HEK293 (cell line): ENCODE data around the gene HNF1B.

Source experiments
- CTCF ChIA-PET: fragments of 350-600 bp; formaldehyde crosslinking; extraction: SDS; loops from one replicate; lab custom pipeline; 2021; ENCODE audit warnings: antibody characterized with exemption; lab: Yijun Ruan, JAX
- POLR2A ChIA-PET: fragments of 300-600 bp; formaldehyde crosslinking; extraction: SDS; loops from one replicate; lab custom pipeline; 2020; ENCODE audit warnings: antibody characterized with exemption, inconsistent platforms; lab: Yijun Ruan, JAX
- H3K27ac ChIP-seq: fragments of 200-500 bp; sonication (Bioruptor generic); 2 replicates; pipeline ENCODE4 v1.5.1; 2014; ENCODE audit warnings: low read depth, low read length, control low read depth, inconsistent platforms; ENCODE audit errors: extremely low read depth
- H3K36me3 ChIP-seq, 2 experiments: fragments of 200-500 bp in 1 of 2; sonication (Bioruptor generic) in 1 of 2; 1 replicate in 1 of 2; 2 replicates in 1 of 2; pipeline ENCODE4 v1.5.1; 2014 to 2017; ENCODE audit warnings: inconsistent platforms in 2 of 2, low read length in 2 of 2; ENCODE audit not compliant: control insufficient read depth in 2 of 2, insufficient read depth in 1 of 2
- H3K4me1 ChIP-seq: fragments of 200-500 bp; sonication (Bioruptor generic); 2 replicates; pipeline ENCODE4 v1.5.1; 2014; ENCODE audit warnings: mild to moderate bottlenecking, low read length, inconsistent platforms; ENCODE audit not compliant: control insufficient read depth, insufficient read depth
- H3K4me3 ChIP-seq: 2 replicates; pipeline ENCODE4 v1.5.1; 2011; ENCODE audit warnings: low read depth, mild to moderate bottlenecking, control low read depth, low read length, moderate library complexity
- H3K9me3 ChIP-seq: fragments of 200-500 bp; sonication (Bioruptor generic); 2 replicates; pipeline ENCODE4 v1.5.1; 2014; ENCODE audit warnings: low read depth, low read length, inconsistent platforms; ENCODE audit not compliant: control insufficient read depth, insufficient read depth
- GLI2 ChIP-seq: fragments of 450-650 bp; formaldehyde crosslinking; IDR thresholded peaks from 2 replicates; pipeline ENCODE4; 2017; ENCODE audit warnings: missing biosample characterization, missing genetic modification characterization, low read depth, borderline replicate concordance
- GLIS1 ChIP-seq: fragments of 450-650 bp; formaldehyde crosslinking; IDR thresholded peaks from 2 replicates; pipeline ENCODE4 v1.5.1; 2016; ENCODE audit warnings: missing biosample characterization, missing genetic modification characterization
- IKZF3 ChIP-seq: fragments of 450-650 bp; IDR thresholded peaks from 2 replicates; pipeline ENCODE4 v1.5.0; 2018; ENCODE audit warnings: missing biosample characterization, mild to moderate bottlenecking, missing genetic modification characterization, moderate library complexity
- MYNN ChIP-seq: fragments of 450-650 bp; formaldehyde crosslinking; IDR thresholded peaks from 2 replicates; pipeline ENCODE4 v1.5.1; 2016; ENCODE audit warnings: missing biosample characterization, missing genetic modification characterization, borderline replicate concordance
- SETDB1 ChIP-seq: IDR thresholded peaks from one replicate; pipeline ENCODE4 v1.6.1; 2017; ENCODE audit warnings: mild to moderate bottlenecking, low read length, moderate library complexity, mixed read lengths; ENCODE audit not compliant: insufficient read length
- TRIM28 ChIP-seq: IDR thresholded peaks from 2 replicates; pipeline ENCODE4 v1.6.1; 2011; ENCODE audit warnings: low read length, control low read depth, borderline replicate concordance
- YY1 ChIP-seq: fragments of 450-650 bp; formaldehyde crosslinking; IDR thresholded peaks from 2 replicates; pipeline ENCODE4 v1.5.1; 2018; ENCODE audit warnings: missing biosample characterization, missing genetic modification characterization
- YY2 ChIP-seq: fragments of 450-650 bp; formaldehyde crosslinking; IDR thresholded peaks from 2 replicates; pipeline ENCODE4 v1.5.1; 2016; ENCODE audit warnings: missing biosample characterization, missing genetic modification characterization
- ZBTB44 ChIP-seq: fragments of 450-650 bp; IDR thresholded peaks from 2 replicates; pipeline ENCODE4 v1.5.1; 2018; ENCODE audit warnings: missing biosample characterization, mild to moderate bottlenecking, missing genetic modification characterization
- ZFHX2 ChIP-seq: fragments of 450-650 bp; formaldehyde crosslinking; conservative IDR thresholded peaks from 2 replicates; pipeline ENCODE4 v1.5.1; 2016; ENCODE audit warnings: missing biosample characterization, missing genetic modification characterization
- ZFP3 ChIP-seq: fragments of 450-650 bp; formaldehyde crosslinking; IDR thresholded peaks from 2 replicates; pipeline ENCODE4 v1.5.1; 2016; ENCODE audit warnings: low read depth, missing biosample characterization, missing genetic modification characterization
- ZFP69B ChIP-seq: fragments of 450-650 bp; formaldehyde crosslinking; IDR thresholded peaks from 2 replicates; pipeline ENCODE4 v1.5.1; 2016; ENCODE audit warnings: missing biosample characterization, missing genetic modification characterization
- ZIC2 ChIP-seq: fragments of 450-650 bp; formaldehyde crosslinking; IDR thresholded peaks from 2 replicates; pipeline ENCODE4 v1.5.1; 2016; ENCODE audit warnings: missing biosample characterization, missing genetic modification characterization
- ZNF24 ChIP-seq: fragments of 450-650 bp; formaldehyde crosslinking; IDR thresholded peaks from 2 replicates; pipeline ENCODE4 v1.5.1; 2016; ENCODE audit warnings: missing biosample characterization, missing genetic modification characterization
- ZNF302 ChIP-seq: fragments of 450-650 bp; formaldehyde crosslinking; IDR thresholded peaks from 2 replicates; pipeline ENCODE4 v1.5.1; 2016; ENCODE audit warnings: missing biosample characterization, missing genetic modification characterization, low read depth
- ZNF335 ChIP-seq: fragments of 450-650 bp; formaldehyde crosslinking; conservative IDR thresholded peaks from 2 replicates; pipeline ENCODE4 v1.5.1; 2016; ENCODE audit warnings: missing biosample characterization, missing genetic modification characterization
- ZNF366 ChIP-seq: fragments of 450-650 bp; formaldehyde crosslinking; conservative IDR thresholded peaks from 2 replicates; pipeline ENCODE4 v1.5.1; 2016; ENCODE audit warnings: missing biosample characterization, missing genetic modification characterization
- ZNF473 ChIP-seq: fragments of 450-650 bp; formaldehyde crosslinking; IDR thresholded peaks from 2 replicates; pipeline ENCODE4 v1.5.1; 2017; ENCODE audit warnings: missing biosample characterization, missing genetic modification characterization
- ZNF518A ChIP-seq: fragments of 450-650 bp; formaldehyde crosslinking; conservative IDR thresholded peaks from 2 replicates; pipeline ENCODE4 v1.5.1; 2016; ENCODE audit warnings: low read depth, missing biosample characterization, missing genetic modification characterization
- ZNF558 ChIP-seq: fragments of 450-650 bp; formaldehyde crosslinking; IDR thresholded peaks from 2 replicates; pipeline ENCODE4 v1.5.1; 2016; ENCODE audit warnings: missing biosample characterization, missing genetic modification characterization
- ZNF600 ChIP-seq: fragments of 450-650 bp; formaldehyde crosslinking; IDR thresholded peaks from 2 replicates; pipeline ENCODE4 v1.5.1; 2016; ENCODE audit warnings: missing biosample characterization, missing genetic modification characterization
- ZNF629 ChIP-seq: fragments of 450-650 bp; formaldehyde crosslinking; IDR thresholded peaks from 2 replicates; pipeline ENCODE4 v1.5.1; 2017; ENCODE audit warnings: missing biosample characterization, missing genetic modification characterization
- ZNF658 ChIP-seq: fragments of 450-650 bp; formaldehyde crosslinking; IDR thresholded peaks from 2 replicates; pipeline ENCODE4; 2016; ENCODE audit warnings: missing biosample characterization, missing genetic modification characterization

Gene HNF1B

GRCh38 chr17:37713028-37713431 is 31.8 kb downstream of the HNF1B start:
- no peaks in the 10 kb centered on the region for H3K36me3 ChIP-seq
- TF ChIP-seq ZFHX2 (tag by site-specific recombination), result no peak
- TF ChIP-seq GLI2 (tag by site-specific recombination), result no peak
- TF ChIP-seq YY2 (tag by site-specific recombination), result no peak
- no peak overlapping the region for H3K4me3 ChIP-seq
- H3K4me1 ChIP-seq, result peaks cover 11% of the 10 kb centered on the region
- POLR2A ChIA-PET, result no interaction called here
- CTCF ChIA-PET, result interaction anchor here (0.7 to 3.5 kb wide), 4 partner anchors 9 to 16 kb away, joined by 3 to 15 read pairs (median 4); no protein-coding TSS in a partner anchor
- no peaks in the 10 kb centered on the region for H3K9me3 ChIP-seq
- no peak overlapping the region for H3K27ac ChIP-seq

- Histone ChIP-seq H3K4me1 (peaks cover 3% of the 10 kb centered on the region), H3K9me3 (no peaks in the 10 kb centered on the region), H3K27ac (no peak overlapping the region), H3K4me3 (no peak overlapping the region), H3K36me3 (no peaks in the 10 kb centered on the region)
- ChIA-PET CTCF (interaction anchor here (0.9 to 1.1 kb wide), 3 partner anchors 10 to 105 kb away, joined by 3 to 4 read pairs (median 3); no protein-coding TSS in a partner anchor), POLR2A (no interaction called here)
- TF ChIP-seq ZNF558 (tag by site-specific recombination) (no peak), GLIS1 (tag by site-specific recombination) (peak; percentile 49), MYNN (tag by site-specific recombination) (no peak)
Measured at GRCh38 chr17:37711113-37711512, 33.7 kb downstream of the HNF1B start.

GRCh38 chr17:37710344-37710886 is 34.4 kb downstream of the HNF1B start:
- Histone ChIP-seq H3K4me3 (no peak overlapping the region), H3K36me3 (no peaks in the 10 kb centered on the region), H3K9me3 (no peaks in the 10 kb centered on the region), H3K27ac (no peak overlapping the region), H3K4me1 (peaks cover 3% of the 10 kb centered on the region)
- CTCF ChIA-PET, result interaction anchor here (0.6 to 1.0 kb wide), 2 partner anchors 105 to 213 kb away, joined by 3 read pairs; no protein-coding TSS in a partner anchor
- POLR2A ChIA-PET, result no interaction called here
- TF ChIP-seq ZFP3 (tag by site-specific recombination) (peak; percentile 60; the same call in 1 of the 2 replicates), MYNN (tag by site-specific recombination) (peak; percentile 92), ZBTB44 (tag by site-specific recombination) (no peak), ZNF366 (tag by site-specific recombination) (no peak), ZNF335 (0 out of 2 replicates have a peak, but pooled peaks have one; percentile 24), IKZF3 (peak; percentile 26; the same call in 1 of the 2 replicates), ZNF473 (tag by site-specific recombination) (no peak), ZNF518A (tag by site-specific recombination) (0 out of 2 replicates have a peak, but pooled peaks have one; percentile 27), ZNF24 (tag by site-specific recombination) (no peak), ZNF600 (tag by site-specific recombination) (peak; percentile 70; the same call in 1 of the 2 replicates), YY1 (tag by site-specific recombination) (0 out of 2 replicates have a peak, but pooled peaks have one; percentile 22), ZFP69B (no peak), ZNF658 (tag by site-specific recombination) (no peak), ZNF302 (tag by site-specific recombination) (no peak), ZIC2 (0 out of 2 replicates have a peak, but pooled peaks have one; percentile 13), ZNF629 (tag by site-specific recombination) (peak; percentile 53; the same call in 1 of the 2 replicates), TRIM28 (peak; percentile 59; the same call in 1 of the 2 replicates), SETDB1 (peak; percentile 24)
